K562 (cell line): ENCODE measurements around the gene APOO. TPM values are rescaled to one million over a fixed set of nuclear protein-coding genes. Genes with fewer than 3 reads are reported as not detected.
A peak's percentile ranks its signal among the peaks of the same experiment; 100 is the strongest.

Experiments
- ATAC-seq: fragments of 200-7000 bp; cut with Tn5 transposase; 3 replicates; pipeline ENCODE4 v1.9.1; 2020; ENCODE audit warnings: moderate library complexity
- BruUV-seq: library from RNA; stranded (reverse); fragments of 400-500 nt; replicated peaks from 2 replicates; lab custom pipeline; 2021; lab: Mats Ljungman, UMichigan
- CTCF ChIA-PET: fragments of 300-600 bp; formaldehyde crosslinking; extraction: SDS; loops from one replicate; lab custom pipeline; 2021; ENCODE audit warnings: low intra/inter-chr PET ratio; lab: Yijun Ruan, JAX
- POLR2A ChIA-PET: fragments of 300-600, 350-650 bp; sonication (Branson Sonifier 250); formaldehyde crosslinking; extraction: SDS; loops from one replicate; lab custom pipeline; 2021; ENCODE audit warnings: antibody characterized with exemption, inconsistent platforms; lab: Yijun Ruan, JAX
- DNase-seq, 4 experiments: peaks; one replicate each; pipeline versions ENCODE4 v3.0.0 to v3.0.0-alpha.2; 2011 to 2018; ENCODE audit warnings: low spot score in 3 of 4, mixed read lengths in 3 of 4; ENCODE audit errors: extremely low read depth in 1 of 4
- FAIRE-seq: peaks from 2 replicates; lab custom pipeline; 2011; peaks lifted over from hg19 to GRCh38; lab: Jason Lieb, UNC
- H2AFZ ChIP-seq: 2 replicates; pipeline ENCODE4 v1.6.0; 2011; ENCODE audit warnings: low read depth, low read length, control low read depth, inconsistent platforms
- H3K27ac ChIP-seq: fragments of 200-600 bp; 3 replicates; pipeline ENCODE4 v1.8.0; 2011; ENCODE audit warnings: low read depth, mild to moderate bottlenecking, control low read depth, inconsistent platforms, low read length, moderate library complexity, mixed read lengths; ENCODE audit errors: extremely low read depth
- H3K27me3 ChIP-seq, 2 experiments: fragments of 300-600 bp in 1 of 2; 2 replicates in 1 of 2; 3 replicates in 1 of 2; pipeline versions ENCODE4 v1.6.0 to v1.8.0; 2011; ENCODE audit warnings: inconsistent platforms in 2 of 2, low read length in 2 of 2, mild to moderate bottlenecking in 1 of 2, mixed read lengths in 1 of 2, moderate library complexity in 1 of 2; ENCODE audit not compliant: control insufficient read depth in 2 of 2, insufficient read depth in 2 of 2
- H3K36me3 ChIP-seq: fragments of 300-600 bp; 3 replicates; pipeline ENCODE4 v1.8.0; 2011; ENCODE audit warnings: mild to moderate bottlenecking, low read length, inconsistent platforms; ENCODE audit not compliant: control insufficient read depth, insufficient read depth
- H3K4me1 ChIP-seq, 2 experiments: fragments of 200-600 bp in 1 of 2; replicated peaks in 1 of 2; 2 replicates in 1 of 2; 3 replicates in 1 of 2; pipeline versions ENCODE4 v1.5.1 to v1.8.0; 2011; ENCODE audit warnings: inconsistent platforms in 2 of 2, low read length in 2 of 2, mild to moderate bottlenecking in 1 of 2, mixed read lengths in 1 of 2, moderate library complexity in 1 of 2; ENCODE audit not compliant: control insufficient read depth in 2 of 2, insufficient read depth in 2 of 2
- H3K4me2 ChIP-seq: 2 replicates; pipeline ENCODE4 v1.6.1; 2011; ENCODE audit warnings: low read length, control low read depth, inconsistent platforms, mixed read lengths; ENCODE audit not compliant: insufficient read depth
- H3K4me3 ChIP-seq: fragments of 200-600 bp; sonication (generic), shearing (Covaris generic); 2 replicates; pipeline ENCODE4 v1.5.1; 2016; ENCODE audit warnings: control low read depth, inconsistent platforms
- H3K79me2 ChIP-seq: fragments of 200-600 bp; 3 replicates; pipeline ENCODE4 v1.8.0; 2011; ENCODE audit warnings: low read length, inconsistent platforms; ENCODE audit not compliant: control insufficient read depth, insufficient read depth
- H3K9ac ChIP-seq, 2 experiments: 2 replicates each; pipeline versions ENCODE4 v1.6.0 to v1.6.1; 2011; ENCODE audit warnings: low read depth in 2 of 2, low read length in 2 of 2, control low read depth in 1 of 2, inconsistent platforms in 1 of 2, mild to moderate bottlenecking in 1 of 2, mixed read lengths in 1 of 2; ENCODE audit not compliant: insufficient read depth in 1 of 2
- H3K9me1 ChIP-seq: one replicate; pipeline ENCODE4 v1.6.0; 2011; ENCODE audit warnings: inconsistent platforms, mild to moderate bottlenecking, low read length, moderate library complexity; ENCODE audit not compliant: control insufficient read depth, insufficient read depth
- H3K9me3 ChIP-seq: replicated peaks from 2 replicates; pipeline ENCODE4 v1.5.1; 2011; ENCODE audit warnings: low read depth, low read length, inconsistent platforms; ENCODE audit not compliant: control insufficient read depth, insufficient read depth
- H4K20me1 ChIP-seq: replicated peaks from 2 replicates; pipeline ENCODE4 v1.6.1; 2011; ENCODE audit warnings: low read length, inconsistent platforms, mixed read lengths; ENCODE audit not compliant: control insufficient read depth, insufficient read depth
- CHD1 ChIP-seq: fragments of 200-600 bp; sonication (generic); IDR thresholded peaks from one replicate; pipeline ENCODE4 v1.6.1; 2012; ENCODE audit warnings: mild to moderate bottlenecking, moderate library complexity, low read length, inconsistent platforms
- ELF1 ChIP-seq: fragments of 200-800 bp; sonication (Bioruptor generic); IDR thresholded peaks from 2 replicates; pipeline ENCODE4 v1.6.1; 2016; ENCODE audit warnings: missing genetic modification characterization, missing compliant biosample characterization
- FOXP4 ChIP-seq: sonication (generic); formaldehyde crosslinking; IDR thresholded peaks from 2 replicates; pipeline ENCODE4 v1.8.0; 2022; ENCODE audit warnings: mild to moderate bottlenecking, missing genetic modification reagents, borderline replicate concordance
- GABPA ChIP-seq: fragments of 200-800 bp; sonication (Bioruptor generic); conservative IDR thresholded peaks from 2 replicates; pipeline ENCODE4 v1.6.1; 2016; ENCODE audit warnings: low read depth, missing genetic modification characterization, missing compliant biosample characterization
- NONO ChIP-seq, 2 experiments: fragments of 200-400 bp in 1 of 2; fragments of 450-650 bp in 1 of 2; formaldehyde crosslinking in 1 of 2; IDR thresholded peaks; 2 replicates each; pipeline ENCODE4 v1.6.1; 2017; ENCODE audit warnings: low read depth in 2 of 2, mild to moderate bottlenecking in 2 of 2, moderate library complexity in 2 of 2, low read length in 1 of 2
- PHTF2 ChIP-seq: fragments of 250-450 bp; sonication (Bioruptor Pico); IDR thresholded peaks from 2 replicates; pipeline ENCODE4 v1.5.0; 2021; ENCODE audit warnings: mild to moderate bottlenecking
- POLR2AphosphoS5 ChIP-seq: IDR thresholded peaks from 2 replicates; pipeline ENCODE4 v1.6.1; 2011; ENCODE audit warnings: mild to moderate bottlenecking, low read depth, low read length, moderate library complexity; ENCODE audit not compliant: control insufficient read depth, insufficient read depth
- SMC3 ChIP-seq: conservative IDR thresholded peaks from 2 replicates; pipeline ENCODE4 v1.6.1; 2011; ENCODE audit warnings: low read depth, low read length, improper control_type of control experiment; ENCODE audit not compliant: insufficient read depth
- ZNF592 ChIP-seq: fragments of 450-650 bp; IDR thresholded peaks from 2 replicates; pipeline ENCODE4 v1.6.1; 2017; ENCODE audit warnings: antibody characterized with exemption, mild to moderate bottlenecking
- ZNF785 ChIP-seq: fragments of 250-450 bp; sonication (Bioruptor Pico); IDR thresholded peaks from 2 replicates; pipeline ENCODE4 v1.4.0; 2020; ENCODE audit warnings: mild to moderate bottlenecking
- WGBS: fragments of 100-300 bp; shearing (Covaris generic); methylation state at CpG from one replicate; pipeline ENCODE4 v1.1.6; 2016; ENCODE audit warnings: low coverage, mixed read lengths; ENCODE audit not compliant: insufficient coverage; ENCODE audit errors: missing lambda C conversion rate; 5-methylcytosine and 5-hydroxymethylcytosine counted together
- in situ Hi-C: fragments of 300-500 bp; cut with MboI; formaldehyde crosslinking; loops from 4 replicates; pipeline ENCODE4 v1.15.0; 2018; ENCODE audit warnings: inconsistent platforms, mixed read lengths
- intact Hi-C: fragments of 100-400 bp; cut with micrococcal nuclease; formaldehyde crosslinking; loops from 2 replicates; pipeline ENCODE4 v1.14.2; 2022
- polyA plus RNA-seq, 8 experiments: library from polyadenylated mRNA; depleted of rRNA in 4 of 8; stranded (reverse) in 5 of 8; unstranded in 3 of 8; fragments of >200 nt; fragmentation: Nextera tagmentation in 2 of 8; fragmentation: Illumina TruSeq in 1 of 8; extraction: Ambion mirVana in 2 of 8; extraction: Trizol in 1 of 8; gene quantifications; 2 replicates each; pipeline versions ENCODE4 v1.2.1 to v1.2.3, GENCODE V29; 2011 to 2014; ENCODE audit warnings: inconsistent platforms in 1 of 8, missing spikeins in 1 of 8
- total RNA-seq, 7 experiments: library from RNA; depleted of rRNA in 6 of 7; stranded (reverse); fragments of >200 nt in 6 of 7; fragmentation: Illumina TruSeq in 2 of 7; extraction: Trizol in 2 of 7; gene quantifications; 2 replicates each; pipeline versions ENCODE4 v1.2.1 to v1.2.3, GENCODE V29; 2011 to 2021; ENCODE audit warnings: low replicate concordance in 1 of 7

Gene APOO
- total and polyA plus RNA-seq, 9 of the 15 experiments (the other 6 are each of a cell fraction or from before 2014, with no cell fraction given): 37.3 to 76.4 (median 60.8) TPM

- DNase-seq (peak in 2 of 4 experiments; percentile 21 to 51), ATAC-seq (peak; percentile 28; the same call in 2 of the 3 replicates), FAIRE-seq (peak; percentile 54)
- in situ Hi-C loops: no loop called here
- intact Hi-C loops: loop anchor here (1.0 to 5.0 kb wide), 4 partner anchors 44 to 334 kb away; partner anchors contain the start of gene EIF2S3
- peak overlapping the region; percentile 55 to 73 for H3K9ac ChIP-seq
- TSS peak; percentile 73 for BruUV-seq
- no peaks in the 10 kb centered on the region for H3K9me1 ChIP-seq
- H3K79me2 ChIP-seq: peaks cover 21% of the 10 kb centered on the region
- H3K4me3 ChIP-seq: peak overlapping the region; percentile 81
- ChIA-PET POLR2A (interaction anchor here (0.6 to 2.7 kb wide), 7 partner anchors 81 to 213 kb away, joined by 3 to 15 read pairs (median 3); partner anchors contain the start of genes EIF2S3 and KLHL15), CTCF (interaction anchor here (1.7 to 2.4 kb wide), 2 partner anchors 116 to 146 kb away, joined by 11 to 23 read pairs; partner anchors contain the start of gene EIF2S3)
- no peaks in the 10 kb centered on the region for H4K20me1 ChIP-seq
- H2AFZ ChIP-seq: peak overlapping the region; percentile 85
- H3K27ac ChIP-seq: peak overlapping the region; percentile 83
- no peaks in the 10 kb centered on the region for H3K9me3 ChIP-seq
- H3K27me3 ChIP-seq: no peaks in the 10 kb centered on the region
- peaks cover 3% of the 10 kb centered on the region; the same call in 1 of the 3 replicates for H3K36me3 ChIP-seq
- peak overlapping the region; percentile 72 for H3K4me2 ChIP-seq
- WGBS: 25% methylated on average over 12 of the region's 13 CpGs
- peaks cover 3 to 12% of the 10 kb centered on the region in 2 experiments; a peak in 4 of 5 replicates for H3K4me1 ChIP-seq
- peak; percentile 38; the same call in 1 of the 2 replicates for TF ChIP-seq ELF1 (tag)
- no peak for TF ChIP-seq NONO (IDR thresholded peaks at IDR 0.05; ENCODE audit: low read depth in 2 of 2, low read length in 1 of 2)
- TF ChIP-seq ZNF785 (CRISPR knock-in tag): no peak
- peak; percentile 45; the same call in 1 of the 2 replicates for TF ChIP-seq GABPA (tag)
- TF ChIP-seq FOXP4 (CRISPR knock-in tag): no peak
- TF ChIP-seq PHTF2 (CRISPR knock-in tag): no peak
- no peak for TF ChIP-seq CHD1
- TF ChIP-seq SMC3: no peak
- peak; percentile 42; the same call in 1 of the 2 replicates for TF ChIP-seq ZNF592
- no peak for TF ChIP-seq POLR2AphosphoS5
Observed at GRCh38 chrX:23908219-23909004, 674 bp upstream of the APOO start.
